Globus pallidus (tissue), 1 donor: ENCODE results near the gene PIAS4.

ENCODE experiments used
- DNase-seq: peaks from one replicate; pipeline ENCODE4 v3.0.0-alpha.2; 2015; ENCODE audit warnings: low spot score

Gene PIAS4

DNA sequence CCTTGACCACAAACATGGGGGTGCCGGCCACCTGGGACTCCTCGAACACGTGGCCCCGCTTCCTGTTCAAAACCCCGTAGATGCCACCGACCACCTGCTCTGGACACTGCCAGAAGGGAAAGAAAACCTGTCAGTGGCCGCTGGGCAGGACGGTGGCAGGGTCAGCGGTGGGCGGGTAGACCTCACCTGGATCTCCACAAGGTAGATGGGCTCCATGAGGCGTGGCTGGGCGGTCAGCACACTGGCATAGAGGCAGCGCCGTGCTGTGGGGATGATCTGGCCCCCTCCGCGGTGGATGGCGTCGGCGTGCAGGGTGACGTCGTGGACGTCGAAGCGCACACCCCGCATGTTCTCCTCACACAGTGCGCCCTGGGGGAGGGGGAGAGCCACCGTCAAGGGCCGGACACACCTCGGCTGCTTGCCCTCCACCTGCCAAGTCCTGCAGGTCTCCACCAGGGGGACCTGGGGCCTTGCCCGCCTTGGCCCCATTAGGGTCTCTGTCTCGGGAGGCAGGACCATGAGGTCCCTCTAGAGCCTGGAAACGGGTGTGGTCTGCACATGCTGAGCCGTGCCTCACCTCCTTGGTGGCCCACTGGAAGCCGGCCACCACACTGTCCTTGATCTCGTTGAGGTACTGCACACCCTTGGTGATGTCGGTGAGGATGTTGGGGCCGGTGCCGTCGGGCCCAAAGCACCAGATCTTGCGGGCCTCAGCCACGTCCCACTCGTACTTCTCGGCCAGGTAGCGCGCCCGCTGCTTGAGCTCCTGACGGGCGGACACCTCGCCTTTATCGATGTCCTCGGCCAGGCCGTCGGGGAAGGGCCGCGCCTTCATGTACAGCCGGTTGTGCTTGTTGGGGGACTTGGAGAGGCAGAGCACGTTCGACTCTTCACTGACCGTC lies 30.0 kb upstream of the PIAS4 start:
- DNase-seq: no peak

DNA sequence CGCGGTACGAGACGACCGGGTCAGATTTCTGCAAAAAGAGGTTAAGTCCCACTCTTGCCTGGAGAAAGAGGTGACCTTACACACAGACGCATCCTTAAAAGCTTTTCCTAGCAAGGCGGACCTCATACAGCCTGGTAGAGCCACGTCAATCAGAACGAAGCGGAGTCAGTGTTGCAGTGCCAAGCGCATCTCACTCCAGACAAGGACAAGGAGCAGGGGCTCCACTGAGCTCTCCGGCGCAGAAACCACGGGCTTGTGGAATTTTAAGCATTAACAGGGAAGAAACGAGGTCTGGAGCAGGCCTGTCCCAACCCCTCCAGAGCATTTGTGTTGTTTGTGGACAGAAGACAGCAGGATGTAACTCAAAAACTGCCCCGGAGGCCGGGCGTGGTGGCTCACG lies 29.4 kb upstream of the PIAS4 start:
- no peak for DNase-seq

DNA sequence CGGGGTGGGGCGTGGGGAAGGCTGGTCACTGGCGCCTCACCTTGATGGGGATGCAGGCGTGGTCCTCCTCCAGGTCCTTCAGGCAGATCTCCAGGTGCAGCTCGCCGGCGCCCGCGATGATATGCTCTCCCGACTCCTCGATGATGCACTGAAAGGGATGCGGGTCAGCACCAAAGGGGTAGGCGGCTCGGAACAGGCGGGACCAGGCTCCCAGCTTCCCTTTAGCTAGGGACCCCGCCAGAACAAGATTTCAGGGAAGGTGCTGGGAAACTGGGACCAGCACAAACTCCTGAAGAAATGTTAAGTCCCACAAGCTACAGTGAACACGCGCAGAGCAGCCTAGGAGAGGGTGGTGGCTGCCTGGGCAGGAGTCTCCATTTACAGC lies 28.3 kb upstream of the PIAS4 start:
- DNase-seq: no peak

DNA sequence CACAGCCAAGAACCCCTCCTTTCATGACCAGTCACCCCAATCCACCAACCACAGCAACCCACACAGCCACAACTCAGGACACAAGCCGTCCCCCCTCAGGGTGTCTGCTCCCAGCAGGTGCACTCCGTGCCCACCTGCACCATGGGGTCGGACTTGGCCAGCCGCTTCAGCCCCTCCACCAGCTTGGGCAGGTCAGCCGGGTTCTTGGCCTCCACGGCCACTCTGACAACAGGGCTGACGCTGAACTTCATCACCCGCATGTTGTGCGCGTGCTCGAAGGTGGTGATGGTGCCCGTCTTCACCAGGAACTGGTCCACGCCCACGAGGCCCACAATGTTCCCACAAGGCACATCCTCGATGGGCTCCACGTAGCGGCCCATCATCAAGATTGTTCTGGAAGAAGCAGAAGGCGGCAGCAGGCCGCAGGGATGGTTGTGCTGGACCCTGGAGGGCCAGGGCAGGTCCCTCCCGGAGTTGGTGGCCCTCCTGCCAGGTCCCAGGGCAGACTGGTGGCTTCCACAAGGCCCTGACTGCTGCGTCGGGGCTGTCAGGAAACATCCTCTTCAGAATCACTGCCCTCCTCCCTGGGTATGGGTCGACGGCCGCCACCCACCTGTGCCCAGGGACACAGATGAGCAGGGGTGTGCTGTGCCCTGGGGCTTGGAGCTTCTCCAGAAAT lies 27.7 kb upstream of the PIAS4 start:
- no peak for DNase-seq

DNA sequence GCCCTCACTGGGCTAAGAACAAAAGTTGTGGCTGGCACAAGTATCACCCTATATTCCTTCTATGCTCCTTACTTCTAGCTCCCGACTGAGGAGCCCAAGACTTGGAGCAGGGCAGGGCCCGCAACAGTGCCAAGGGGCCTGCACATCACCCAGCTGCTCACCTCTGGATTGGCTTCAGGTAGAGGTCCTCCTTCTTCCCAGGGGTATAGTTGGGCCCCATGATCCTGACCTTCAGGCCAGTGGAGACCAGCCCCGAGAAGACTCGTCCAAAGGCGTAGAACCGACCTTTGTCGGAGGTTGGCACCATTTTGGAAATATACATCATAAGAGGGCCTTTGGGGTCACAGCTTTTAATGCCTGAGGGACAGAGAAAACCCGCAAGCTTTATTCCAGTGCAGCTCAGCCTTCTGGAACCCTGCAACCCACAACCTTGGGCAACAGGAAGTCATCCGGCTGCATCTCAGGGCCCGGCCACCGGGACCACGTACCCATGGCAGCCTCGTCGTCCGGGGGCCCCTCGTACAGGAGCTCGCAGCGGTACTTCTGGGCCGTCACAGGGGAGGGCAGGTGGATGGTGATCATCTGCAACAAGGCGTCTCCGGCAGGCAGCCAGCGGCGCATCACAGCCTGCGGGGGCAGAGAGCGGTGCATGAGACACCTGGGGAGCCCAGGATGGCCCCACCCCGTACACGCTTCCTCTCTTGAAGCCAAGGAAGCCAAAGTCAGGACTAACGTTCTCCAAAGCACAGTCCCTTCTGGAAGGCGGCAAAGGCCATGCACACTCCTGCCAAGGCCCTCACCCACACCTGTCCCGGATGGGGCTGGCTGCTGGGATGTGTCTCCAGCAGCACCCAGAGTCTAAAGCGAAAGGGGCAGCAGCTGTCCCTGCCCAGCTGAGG lies 26.9 kb upstream of the PIAS4 start:
- no peak for DNase-seq

- DNase-seq: no peak
Observed at GRCh38 chr19:3981373-3981735, 26.2 kb upstream of the PIAS4 start.

GRCh38 chr19:3981736-3982681 lies 25.5 kb upstream of the PIAS4 start:
- no peak for DNase-seq

DNA sequence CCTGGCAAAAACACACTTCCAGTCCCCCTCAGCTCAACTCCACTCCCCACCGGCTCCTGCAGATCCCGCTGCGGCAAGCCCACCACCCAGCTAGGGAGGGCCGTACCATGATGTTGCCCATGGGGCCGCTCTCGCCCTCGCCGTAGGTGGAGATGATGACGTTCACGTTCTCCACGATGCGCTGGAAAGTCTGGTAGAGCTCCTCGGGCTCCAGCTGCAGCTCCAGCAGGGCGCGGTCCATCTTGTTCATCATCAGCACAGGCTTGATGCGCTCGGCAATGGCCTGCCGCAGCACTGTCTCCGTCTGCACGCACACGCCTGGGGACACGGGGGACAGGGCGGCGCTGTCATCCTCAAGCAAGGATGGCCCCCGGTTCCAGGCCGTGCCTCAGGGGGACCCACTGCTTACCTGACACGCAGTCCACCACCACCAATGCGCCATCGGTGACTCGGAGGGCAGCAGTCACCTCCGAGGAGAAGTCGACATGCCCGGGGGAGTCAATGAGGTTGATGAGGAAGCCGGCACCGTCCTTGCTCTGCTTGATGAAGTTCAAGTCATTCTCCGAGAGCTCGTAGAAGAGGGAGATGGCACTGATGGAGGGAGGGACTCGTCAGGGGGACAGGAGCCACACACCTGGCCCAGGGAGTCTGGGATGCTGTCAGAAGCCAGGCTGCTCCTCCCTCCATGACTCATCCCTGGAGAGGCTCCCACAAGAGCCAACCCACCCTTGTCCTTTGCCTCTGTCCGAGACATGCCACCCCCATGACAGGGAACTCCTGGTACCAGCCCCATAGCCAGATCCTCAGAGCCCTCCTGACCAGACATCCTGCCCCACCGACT lies 24.6 kb upstream of the PIAS4 start:
- DNase-seq: no peak

DNA sequence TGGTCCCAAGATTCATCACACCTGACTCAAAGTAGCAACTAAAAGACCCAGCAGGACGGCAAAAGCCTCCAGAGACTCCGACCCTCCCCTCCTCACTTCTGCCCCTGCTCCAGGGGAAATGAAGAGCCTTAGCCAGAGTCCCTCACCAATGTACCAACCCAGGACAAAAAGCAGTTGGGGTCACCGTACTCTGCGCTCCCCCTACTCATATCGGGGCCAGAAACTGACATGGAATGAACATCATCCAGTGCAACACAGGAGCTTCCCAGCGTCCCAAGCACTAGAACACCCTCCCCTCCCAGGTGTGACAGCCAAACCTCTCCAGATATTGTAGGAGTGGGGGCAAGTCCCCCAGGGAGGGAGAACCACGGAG lies 24.0 kb upstream of the PIAS4 start:
- no peak for DNase-seq

- DNase-seq: no peak
Observed at GRCh38 chr19:3983936-3984583, 23.5 kb upstream of the PIAS4 start.

- DNase-seq: no peak
Observed at GRCh38 chr19:3984584-3984907, 23.0 kb upstream of the PIAS4 start.

- peak; percentile 85 for DNase-seq
Observed at GRCh38 chr19:3984908-3985642, 22.5 kb upstream of the PIAS4 start, which contains the start of gene EEF2. Gene EEF2, minus strand, starts transcription at chr19:3985463. Its CDS starts 83 bp downstream, at chr19:3985380.

DNA sequence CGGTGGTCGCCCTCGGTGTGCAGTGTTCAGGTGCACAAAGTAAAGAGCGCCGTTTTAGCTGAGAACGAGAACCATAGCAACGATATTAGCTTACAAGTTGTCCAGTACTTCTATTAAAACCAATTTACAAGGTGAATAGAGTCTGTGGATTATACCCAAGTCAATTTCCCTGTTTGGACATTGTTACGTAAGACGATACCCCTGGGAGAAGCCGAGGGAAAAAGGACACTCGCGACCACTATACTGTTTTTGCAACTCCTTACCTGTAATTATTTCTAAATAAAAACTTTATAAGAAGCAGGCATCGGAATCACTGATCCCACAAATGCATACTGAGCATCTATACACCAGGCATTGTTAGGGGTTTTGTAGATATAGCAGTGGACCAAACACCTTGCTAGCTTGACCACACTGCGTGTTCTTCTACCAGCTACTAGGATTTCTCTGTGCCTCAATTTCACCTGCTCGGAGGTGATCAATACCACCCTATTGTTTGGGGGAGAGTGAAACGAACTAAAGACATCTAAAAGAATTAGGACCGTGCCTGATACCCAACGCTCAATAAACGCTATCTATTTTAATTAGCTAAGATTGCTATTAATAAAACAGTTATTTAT lies 21.8 kb upstream of the PIAS4 start:
- DNase-seq: no peak

GRCh38 chr19:3986260-3987041 lies 21.1 kb upstream of the PIAS4 start:
- DNase-seq: peak; percentile 85

DNA sequence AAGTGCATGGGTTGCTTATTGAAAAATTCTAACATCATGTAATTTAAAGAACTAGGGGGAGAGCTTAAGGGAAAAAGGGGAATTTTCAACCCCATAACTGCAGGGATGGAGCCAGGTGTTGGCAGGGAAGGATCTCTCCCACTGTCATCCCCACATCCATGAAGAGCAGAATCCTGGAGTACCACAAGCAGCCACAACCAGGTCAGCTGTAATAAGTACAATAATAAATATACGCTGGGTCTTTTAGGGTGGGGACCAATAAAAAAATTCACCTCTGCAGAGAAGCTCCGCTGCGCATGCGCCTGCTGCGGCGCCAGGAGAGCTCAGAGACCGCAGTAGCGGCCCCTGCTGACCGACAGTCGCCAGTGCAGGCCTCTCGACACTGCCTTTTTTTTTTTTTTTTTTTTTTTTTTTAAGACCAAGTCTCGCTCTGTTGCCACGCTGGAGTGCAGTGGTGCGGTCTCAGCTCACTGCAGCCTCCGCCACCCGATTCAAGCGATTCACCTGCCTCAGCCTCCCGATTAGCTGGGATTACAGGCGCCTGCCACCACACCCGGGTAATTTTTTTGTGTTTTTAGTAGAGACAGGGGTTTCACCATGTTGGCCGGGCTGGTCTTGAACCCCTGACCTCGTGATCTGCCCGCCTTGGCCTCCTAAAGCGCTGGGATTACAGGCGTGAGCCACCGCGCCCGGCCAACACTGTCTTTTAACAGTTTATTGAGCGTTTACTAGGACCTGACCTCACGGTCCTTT lies 19.7 kb upstream of the PIAS4 start:
- peak; percentile 78 for DNase-seq

DNA sequence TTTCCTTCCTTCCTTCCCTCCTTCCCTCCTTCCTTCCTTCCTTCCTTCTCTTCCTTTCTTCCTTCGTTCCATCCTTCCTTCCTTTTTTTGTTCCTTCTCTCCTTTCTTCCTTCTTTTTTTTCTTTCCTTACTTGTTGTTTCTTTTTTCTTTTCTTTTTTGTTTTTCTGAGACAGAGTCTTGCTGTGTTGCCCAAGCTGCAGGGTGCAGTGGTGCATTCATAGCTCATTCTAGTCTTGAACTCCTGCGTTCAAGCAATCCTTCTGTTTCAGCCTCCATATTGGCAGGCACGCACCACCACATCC lies 16.8 kb upstream of the PIAS4 start:
- DNase-seq: no peak

- DNase-seq: no peak
Observed at GRCh38 chr19:3995607-3996006, 11.9 kb upstream of the PIAS4 start.
